H9 (cell line): Measurements from ENCODE around the gene MOBP. TPM values are rescaled to one million over a fixed set of nuclear protein-coding genes. Genes with fewer than 3 reads are reported as not detected.

Experiments
- DNase-seq: peaks from one replicate; pipeline ENCODE4 v3.0.0-alpha.2; 2017
- H2AFZ ChIP-seq: one replicate; pipeline ENCODE4 v1.6.1; 2013; ENCODE audit warnings: mild to moderate bottlenecking, low read length, control low read depth, moderate library complexity
- H2AK5ac ChIP-seq: 2 replicates; pipeline ENCODE4 v1.6.1; 2013; ENCODE audit warnings: low read length, control low read depth, mixed read lengths; ENCODE audit not compliant: insufficient read length
- H2BK120ac ChIP-seq: one replicate; pipeline ENCODE4 v1.6.1; 2013; ENCODE audit warnings: low read depth, mild to moderate bottlenecking, low read length, control low read depth, inconsistent platforms; ENCODE audit not compliant: poor library complexity, severe bottlenecking
- H2BK12ac ChIP-seq: 2 replicates; pipeline ENCODE4 v1.6.1; 2013; ENCODE audit warnings: low read length, control low read depth, mixed read lengths, low read depth; ENCODE audit not compliant: insufficient read length
- H2BK15ac ChIP-seq: 2 replicates; pipeline ENCODE4 v1.6.1; 2013; ENCODE audit warnings: low read depth, low read length, control low read depth
- H2BK20ac ChIP-seq: one replicate; pipeline ENCODE4 v1.6.1; 2013; ENCODE audit warnings: low read depth, mild to moderate bottlenecking, low read length, control low read depth, inconsistent platforms; ENCODE audit not compliant: poor library complexity, severe bottlenecking
- H2BK5ac ChIP-seq: 2 replicates; pipeline ENCODE4 v1.6.1; 2013; ENCODE audit warnings: low read length, control low read depth, mixed read lengths; ENCODE audit not compliant: insufficient read length
- H3K14ac ChIP-seq: 2 replicates; pipeline ENCODE4 v1.6.1; 2013; ENCODE audit warnings: low read length, control low read depth; ENCODE audit not compliant: insufficient read depth
- H3K18ac ChIP-seq: 2 replicates; pipeline ENCODE4 v1.6.1; 2013; ENCODE audit warnings: low read depth, mild to moderate bottlenecking, mixed read lengths, low read length, control low read depth; ENCODE audit not compliant: insufficient read length
- H3K23ac ChIP-seq: 2 replicates; pipeline ENCODE4 v1.6.1; 2013; ENCODE audit warnings: low read length, control low read depth, mixed read lengths, low read depth; ENCODE audit not compliant: insufficient read length
- H3K23me2 ChIP-seq: 2 replicates; pipeline ENCODE4 v1.6.1; 2013; ENCODE audit warnings: low read depth, mild to moderate bottlenecking, mixed read lengths, low read length, control low read depth; ENCODE audit not compliant: insufficient read length, poor library complexity, severe bottlenecking
- H3K27ac ChIP-seq: 2 replicates; pipeline ENCODE4 v1.5.1; 2013; ENCODE audit warnings: low read length, control low read depth, mixed read lengths, low read depth; ENCODE audit not compliant: insufficient read length
- H3K27me3 ChIP-seq: 2 replicates; pipeline ENCODE4 v1.6.1; 2013; ENCODE audit warnings: low read length, control low read depth, inconsistent platforms; ENCODE audit not compliant: insufficient read depth
- H3K4ac ChIP-seq: 2 replicates; pipeline ENCODE4 v1.6.1; 2013; ENCODE audit warnings: low read depth, mild to moderate bottlenecking, control low read depth, inconsistent platforms, low read length, moderate library complexity
- H3K4me1 ChIP-seq: 2 replicates; pipeline ENCODE4 v1.6.1; 2013; ENCODE audit warnings: low read length, control low read depth, inconsistent platforms; ENCODE audit not compliant: insufficient read depth
- H3K4me2 ChIP-seq: 2 replicates; pipeline ENCODE4 v1.6.1; 2013; ENCODE audit warnings: low read length, control low read depth, mixed read lengths; ENCODE audit not compliant: insufficient read length, insufficient read depth
- H3K56ac ChIP-seq: 2 replicates; pipeline ENCODE4 v1.6.1; 2013; ENCODE audit warnings: low read depth, mild to moderate bottlenecking, mixed read lengths, low read length, control low read depth; ENCODE audit not compliant: insufficient read length
- H3K79me1 ChIP-seq: 2 replicates; pipeline ENCODE4 v1.6.1; 2013; ENCODE audit warnings: low read depth, mild to moderate bottlenecking, moderate library complexity, low read length, control low read depth, inconsistent platforms; ENCODE audit not compliant: insufficient read depth, poor library complexity, severe bottlenecking
- H3K79me2 ChIP-seq: 2 replicates; pipeline ENCODE4 v1.6.1; 2013; ENCODE audit warnings: low read length, control low read depth, inconsistent platforms; ENCODE audit not compliant: insufficient read depth
- H3K9ac ChIP-seq: 2 replicates; pipeline ENCODE4 v1.6.1; 2013; ENCODE audit warnings: low read length, control low read depth, mixed read lengths; ENCODE audit not compliant: insufficient read length; ENCODE audit errors: extremely low read depth
- H3K9me3 ChIP-seq: one replicate; pipeline ENCODE4 v1.6.1; 2013; ENCODE audit warnings: low read depth, low read length, inconsistent platforms; ENCODE audit not compliant: control insufficient read depth
- H3T11ph ChIP-seq: one replicate; pipeline ENCODE4 v1.6.1; 2013; ENCODE audit warnings: mild to moderate bottlenecking, low read length, control low read depth, inconsistent platforms
- H4K20me1 ChIP-seq: one replicate; pipeline ENCODE4 v1.6.1; 2013; ENCODE audit not compliant: control insufficient read depth, insufficient read length, insufficient read depth
- H4K5ac ChIP-seq: 2 replicates; pipeline ENCODE4 v1.6.1; 2013; ENCODE audit warnings: low read depth, mild to moderate bottlenecking, mixed read lengths, low read length, control low read depth; ENCODE audit not compliant: insufficient read length
- H4K8ac ChIP-seq: replicated peaks from 2 replicates; pipeline ENCODE4 v1.6.1; 2013; ENCODE audit warnings: low read length, control low read depth, mixed read lengths, low read depth; ENCODE audit not compliant: insufficient read length
- H4K91ac ChIP-seq: 2 replicates; pipeline ENCODE4 v1.6.1; 2013; ENCODE audit warnings: low read depth, mild to moderate bottlenecking, moderate library complexity, mixed read lengths, low read length, control low read depth; ENCODE audit not compliant: insufficient read length
- H3K27ac Mint-ChIP-seq, 3 experiments: 2 replicates in 2 of 3; 3 replicates in 1 of 3; pipeline ENCODE4 v1.8.0; 2020 to 2021; ENCODE audit warnings: mixed read lengths in 3 of 3, mild to moderate bottlenecking in 1 of 3, moderate library complexity in 1 of 3
- H3K27me3 Mint-ChIP-seq: 2 replicates; pipeline ENCODE4 v1.8.0; 2021; ENCODE audit warnings: low read depth, mild to moderate bottlenecking, moderate library complexity, mixed read lengths
- H3K36me3 Mint-ChIP-seq, 3 experiments: 2 replicates in 2 of 3; 3 replicates in 1 of 3; pipeline ENCODE4 v1.8.0; 2020 to 2021; ENCODE audit warnings: low read depth in 3 of 3, mixed read lengths in 3 of 3; ENCODE audit not compliant: insufficient read depth in 1 of 3
- H3K4me1 Mint-ChIP-seq, 2 experiments: 2 replicates each; pipeline ENCODE4 v1.8.0; 2020; ENCODE audit warnings: mixed read lengths in 2 of 2
- H3K4me3 Mint-ChIP-seq, 2 experiments: 2 replicates in 1 of 2; 3 replicates in 1 of 2; pipeline ENCODE4 v1.8.0; 2020 to 2021; ENCODE audit warnings: mild to moderate bottlenecking in 2 of 2, mixed read lengths in 2 of 2, moderate library complexity in 1 of 2
- H3K9me3 Mint-ChIP-seq, 2 experiments: 2 replicates in 1 of 2; 3 replicates in 1 of 2; pipeline ENCODE4 v1.8.0; 2020; ENCODE audit warnings: mild to moderate bottlenecking in 2 of 2, mixed read lengths in 2 of 2, moderate library complexity in 1 of 2
- WGBS: extraction: QIAGEN DNeasy Blood & Tissue Kit; methylation state at CpG from one replicate; pipeline ENCODE4 v1.1.7; 2013; ENCODE audit warnings: missing lambda C conversion rate, low lambda C conversion rate, mixed read lengths; ENCODE audit not compliant: insufficient read length; ENCODE audit errors: extremely low coverage; 5-methylcytosine and 5-hydroxymethylcytosine counted together
- total RNA-seq: library from RNA; stranded (reverse); gene quantifications from 2 replicates; pipeline ENCODE4 v1.2.1, GENCODE V29; 2021
- TF ChIP-seq, protein P1 (sequence below): fragments of 200-600 bp; sonication (generic); conservative IDR thresholded peaks from 3 replicates; pipeline ENCODE4 v1.8.0; 2021; ENCODE audit warnings: antibody characterized with exemption, mild to moderate bottlenecking

Gene MOBP
- total RNA-seq, 1 experiment from 2014 or later, result not detected

GRCh38 chr3:39499651-39500273 lies 32.3 kb downstream of the MOBP start:
- no peak for DNase-seq
- no peak overlapping the region for H3K56ac ChIP-seq
- no peak overlapping the region for H2BK15ac ChIP-seq
- no peaks in the 10 kb centered on the region for H3K9me3 ChIP-seq
- H4K91ac ChIP-seq, result no peak overlapping the region
- WGBS, result no CpG with 5 or more reads among the region's 2 CpGs
- no peak overlapping the region for H3K9ac ChIP-seq
- H3K79me1 ChIP-seq, result no peaks in the 10 kb centered on the region
- Mint-ChIP-seq H3K27ac (no peak overlapping the region), H3K27me3 (peaks cover 20% of the 10 kb centered on the region), H3K4me3 (no peak overlapping the region), H3K4me1 (peaks cover 4 to 5% of the 10 kb centered on the region in 2 experiments), H3K9me3 (no peaks in the 10 kb centered on the region; a peak in 1 of 5 replicates), H3K36me3 (no peaks in the 10 kb centered on the region; a peak in 1 of 7 replicates)
- H3K23ac ChIP-seq, result no peak overlapping the region
- no peak overlapping the region for H2BK5ac ChIP-seq
- no peak overlapping the region for H4K8ac ChIP-seq
- no peak overlapping the region for H2AFZ ChIP-seq
- TF ChIP-seq, protein P1, sequence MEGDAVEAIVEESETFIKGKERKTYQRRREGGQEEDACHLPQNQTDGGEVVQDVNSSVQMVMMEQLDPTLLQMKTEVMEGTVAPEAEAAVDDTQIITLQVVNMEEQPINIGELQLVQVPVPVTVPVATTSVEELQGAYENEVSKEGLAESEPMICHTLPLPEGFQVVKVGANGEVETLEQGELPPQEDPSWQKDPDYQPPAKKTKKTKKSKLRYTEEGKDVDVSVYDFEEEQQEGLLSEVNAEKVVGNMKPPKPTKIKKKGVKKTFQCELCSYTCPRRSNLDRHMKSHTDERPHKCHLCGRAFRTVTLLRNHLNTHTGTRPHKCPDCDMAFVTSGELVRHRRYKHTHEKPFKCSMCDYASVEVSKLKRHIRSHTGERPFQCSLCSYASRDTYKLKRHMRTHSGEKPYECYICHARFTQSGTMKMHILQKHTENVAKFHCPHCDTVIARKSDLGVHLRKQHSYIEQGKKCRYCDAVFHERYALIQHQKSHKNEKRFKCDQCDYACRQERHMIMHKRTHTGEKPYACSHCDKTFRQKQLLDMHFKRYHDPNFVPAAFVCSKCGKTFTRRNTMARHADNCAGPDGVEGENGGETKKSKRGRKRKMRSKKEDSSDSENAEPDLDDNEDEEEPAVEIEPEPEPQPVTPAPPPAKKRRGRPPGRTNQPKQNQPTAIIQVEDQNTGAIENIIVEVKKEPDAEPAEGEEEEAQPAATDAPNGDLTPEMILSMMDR, result no peak
- no peak overlapping the region for H2BK20ac ChIP-seq
- H3K27me3 ChIP-seq, result no peaks in the 10 kb centered on the region; the same call in 1 of the 2 replicates
- no peak overlapping the region for H3K18ac ChIP-seq
- H3K79me2 ChIP-seq, result no peaks in the 10 kb centered on the region
- no peaks in the 10 kb centered on the region for H3K23me2 ChIP-seq
- no peak overlapping the region for H3K4ac ChIP-seq
- no peaks in the 10 kb centered on the region for H3K4me1 ChIP-seq
- no peak overlapping the region for H3T11ph ChIP-seq
- no peak overlapping the region for H2BK12ac ChIP-seq
- no peak overlapping the region for H3K27ac ChIP-seq
- no peak overlapping the region for H2AK5ac ChIP-seq
- no peaks in the 10 kb centered on the region for H4K20me1 ChIP-seq
- H2BK120ac ChIP-seq, result no peak overlapping the region
- H4K5ac ChIP-seq, result no peak overlapping the region
- no peak overlapping the region for H3K14ac ChIP-seq
- no peak overlapping the region for H3K4me2 ChIP-seq
